K562 (cell line): Measurements from ENCODE around the gene EFCAB9. TPM values are rescaled to one million over a fixed set of nuclear protein-coding genes. Genes with fewer than 3 reads are reported as not detected.
A peak's percentile ranks its signal among the peaks of the same experiment; 100 is the strongest.

ENCODE experiments used
- ERF ChIP-seq: fragments of 450-650 bp; formaldehyde crosslinking; IDR thresholded peaks from 2 replicates; pipeline ENCODE4 v1.4.0; 2020; ENCODE audit warnings: mild to moderate bottlenecking, mixed read lengths
- FOXK1 ChIP-seq: sonication (generic); formaldehyde crosslinking; IDR thresholded peaks from 2 replicates; pipeline ENCODE4 v1.8.0; 2022; ENCODE audit warnings: missing genetic modification reagents, mild to moderate bottlenecking, borderline replicate concordance
- GABPA ChIP-seq: fragments of 200-800 bp; sonication (Bioruptor generic); conservative IDR thresholded peaks from 2 replicates; pipeline ENCODE4 v1.6.1; 2016; ENCODE audit warnings: low read depth, missing genetic modification characterization, missing compliant biosample characterization
- GTF2E2 ChIP-seq: fragments of 200-800 bp; sonication (Bioruptor generic); IDR thresholded peaks from 2 replicates; pipeline ENCODE4 v1.6.1; 2016; ENCODE audit warnings: missing genetic modification characterization, missing compliant biosample characterization
- HCFC1 ChIP-seq: IDR thresholded peaks from 2 replicates; pipeline ENCODE4 v1.6.1; 2012; ENCODE audit warnings: low read depth, low read length, improper control_type of control experiment
- KDM5B ChIP-seq: fragments of 200-600 bp; sonication (generic); IDR thresholded peaks from 2 replicates; pipeline ENCODE4 v1.6.1; 2012; ENCODE audit warnings: low read depth, mild to moderate bottlenecking, moderate library complexity, low read length, control low read depth, inconsistent platforms; ENCODE audit not compliant: insufficient replicate concordance
- MAZ ChIP-seq, 2 experiments: fragments of 450-650 bp in 1 of 2; sonication (generic) in 1 of 2; formaldehyde crosslinking; IDR thresholded peaks in 1 of 2; conservative IDR thresholded peaks in 1 of 2; 2 replicates each; pipeline versions ENCODE4 v1.4.0 to v1.5.0; 2020; ENCODE audit warnings: mild to moderate bottlenecking in 1 of 2, missing genetic modification reagents in 1 of 2
- SIN3A ChIP-seq, 2 experiments: fragments of 150-350 bp in 1 of 2; IDR thresholded peaks; 2 replicates each; pipeline ENCODE4 v1.6.1; 2011 to 2016; ENCODE audit warnings: borderline replicate concordance in 2 of 2, low read depth in 2 of 2, low read length in 2 of 2, mild to moderate bottlenecking in 2 of 2, moderate library complexity in 2 of 2; ENCODE audit not compliant: control insufficient read depth in 1 of 2
- SMAD4 ChIP-seq: fragments of 250-450 bp; sonication (Bioruptor Pico); conservative IDR thresholded peaks from 2 replicates; pipeline ENCODE4 v1.8.0; 2021; ENCODE audit warnings: inconsistent platforms, mild to moderate bottlenecking, moderate library complexity
- SP1 ChIP-seq: sonication (generic); formaldehyde crosslinking; IDR thresholded peaks from 2 replicates; pipeline ENCODE4 v1.8.1; 2022; ENCODE audit warnings: mild to moderate bottlenecking, missing genetic modification reagents
- ZKSCAN1 ChIP-seq: fragments of 150-350 bp; IDR thresholded peaks from 2 replicates; pipeline ENCODE4 v1.6.1; 2016; ENCODE audit warnings: low read depth, low read length
- ZNF184 ChIP-seq: sonication (generic); formaldehyde crosslinking; IDR thresholded peaks from 2 replicates; pipeline ENCODE4 v1.5.0; 2020; ENCODE audit warnings: missing genetic modification reagents
- ZNF239 ChIP-seq: fragments of 250-450 bp; sonication (Bioruptor Pico); IDR thresholded peaks from 2 replicates; pipeline ENCODE4 v1.4.0; 2020; ENCODE audit warnings: mild to moderate bottlenecking
- polyA plus RNA-seq, 8 experiments: library from polyadenylated mRNA; depleted of rRNA in 4 of 8; stranded (reverse) in 5 of 8; unstranded in 3 of 8; fragments of >200 nt; fragmentation: Nextera tagmentation in 2 of 8; fragmentation: Illumina TruSeq in 1 of 8; extraction: Ambion mirVana in 2 of 8; extraction: Trizol in 1 of 8; gene quantifications; 2 replicates each; pipeline versions ENCODE4 v1.2.1 to v1.2.3, GENCODE V29; 2011 to 2014; ENCODE audit warnings: inconsistent platforms in 1 of 8, missing spikeins in 1 of 8
- total RNA-seq, 7 experiments: library from RNA; depleted of rRNA in 6 of 7; stranded (reverse); fragments of >200 nt in 6 of 7; fragmentation: Illumina TruSeq in 2 of 7; extraction: Trizol in 2 of 7; gene quantifications; 2 replicates each; pipeline versions ENCODE4 v1.2.1 to v1.2.3, GENCODE V29; 2011 to 2021; ENCODE audit warnings: low replicate concordance in 1 of 7
- TF ChIP-seq, protein P1 (sequence below), 2 experiments: fragments of 450-650 bp in 1 of 2; sonication (generic) in 1 of 2; formaldehyde crosslinking in 1 of 2; IDR thresholded peaks; 2 replicates each; pipeline versions ENCODE4 v1.7.1 to v1.9.0; 2016 to 2022; ENCODE audit warnings: inconsistent platforms in 1 of 2, mild to moderate bottlenecking in 1 of 2, missing genetic modification reagents in 1 of 2
- TF ChIP-seq, protein P2 (sequence below): sonication (generic); formaldehyde crosslinking; IDR thresholded peaks from 2 replicates; pipeline ENCODE4 v1.8.1; 2022; ENCODE audit warnings: missing genetic modification reagents

Gene EFCAB9
- total and polyA plus RNA-seq, 9 of the 15 experiments (the other 6 are each of a cell fraction or from before 2014, with no cell fraction given): not detected

DNA sequence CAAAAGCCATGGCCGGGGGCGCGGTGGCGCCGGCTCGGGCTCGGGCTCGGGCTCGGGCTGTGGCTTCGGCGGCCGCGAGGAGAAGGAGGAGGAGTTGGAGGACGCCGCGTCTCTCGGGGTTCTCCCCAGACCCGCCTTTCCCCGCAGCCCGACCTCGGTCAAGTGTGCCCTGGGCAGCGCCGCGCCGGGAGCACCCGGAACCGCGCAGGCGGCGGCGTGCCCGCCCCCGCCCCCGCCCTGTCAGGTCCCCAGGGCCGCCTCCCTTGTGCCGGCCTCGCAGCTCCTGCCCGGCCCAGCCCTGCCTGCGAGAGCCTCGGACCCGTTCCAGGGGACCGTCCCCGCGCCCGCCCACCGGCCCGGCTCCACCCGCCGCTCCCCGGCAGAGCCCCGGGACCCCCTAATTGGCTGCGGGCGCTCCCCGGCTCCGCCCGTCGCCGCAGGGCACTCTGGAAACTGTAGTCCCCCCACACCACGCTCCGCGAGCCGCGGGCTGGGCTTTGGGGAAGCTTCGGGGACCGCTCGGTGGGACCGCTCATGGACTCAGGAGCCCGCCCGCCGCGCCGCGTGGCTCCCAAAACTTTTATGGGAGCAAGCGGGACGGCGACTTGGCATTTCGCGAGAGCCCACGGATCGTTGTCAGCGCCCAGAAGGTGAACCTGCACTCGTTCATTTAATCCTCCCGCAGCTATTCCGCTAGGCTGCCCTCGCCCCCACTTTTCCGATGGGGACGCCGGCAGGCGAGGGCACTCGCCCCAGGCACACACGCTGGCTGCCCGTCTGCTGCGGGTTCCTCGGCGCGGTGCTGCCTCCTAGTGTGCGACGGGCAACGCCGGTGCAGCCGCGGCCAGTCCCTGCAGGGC, 5.7 kb upstream of the EFCAB9 start, which contains the start of gene STK10 (continued):
- TF ChIP-seq, protein P1, sequence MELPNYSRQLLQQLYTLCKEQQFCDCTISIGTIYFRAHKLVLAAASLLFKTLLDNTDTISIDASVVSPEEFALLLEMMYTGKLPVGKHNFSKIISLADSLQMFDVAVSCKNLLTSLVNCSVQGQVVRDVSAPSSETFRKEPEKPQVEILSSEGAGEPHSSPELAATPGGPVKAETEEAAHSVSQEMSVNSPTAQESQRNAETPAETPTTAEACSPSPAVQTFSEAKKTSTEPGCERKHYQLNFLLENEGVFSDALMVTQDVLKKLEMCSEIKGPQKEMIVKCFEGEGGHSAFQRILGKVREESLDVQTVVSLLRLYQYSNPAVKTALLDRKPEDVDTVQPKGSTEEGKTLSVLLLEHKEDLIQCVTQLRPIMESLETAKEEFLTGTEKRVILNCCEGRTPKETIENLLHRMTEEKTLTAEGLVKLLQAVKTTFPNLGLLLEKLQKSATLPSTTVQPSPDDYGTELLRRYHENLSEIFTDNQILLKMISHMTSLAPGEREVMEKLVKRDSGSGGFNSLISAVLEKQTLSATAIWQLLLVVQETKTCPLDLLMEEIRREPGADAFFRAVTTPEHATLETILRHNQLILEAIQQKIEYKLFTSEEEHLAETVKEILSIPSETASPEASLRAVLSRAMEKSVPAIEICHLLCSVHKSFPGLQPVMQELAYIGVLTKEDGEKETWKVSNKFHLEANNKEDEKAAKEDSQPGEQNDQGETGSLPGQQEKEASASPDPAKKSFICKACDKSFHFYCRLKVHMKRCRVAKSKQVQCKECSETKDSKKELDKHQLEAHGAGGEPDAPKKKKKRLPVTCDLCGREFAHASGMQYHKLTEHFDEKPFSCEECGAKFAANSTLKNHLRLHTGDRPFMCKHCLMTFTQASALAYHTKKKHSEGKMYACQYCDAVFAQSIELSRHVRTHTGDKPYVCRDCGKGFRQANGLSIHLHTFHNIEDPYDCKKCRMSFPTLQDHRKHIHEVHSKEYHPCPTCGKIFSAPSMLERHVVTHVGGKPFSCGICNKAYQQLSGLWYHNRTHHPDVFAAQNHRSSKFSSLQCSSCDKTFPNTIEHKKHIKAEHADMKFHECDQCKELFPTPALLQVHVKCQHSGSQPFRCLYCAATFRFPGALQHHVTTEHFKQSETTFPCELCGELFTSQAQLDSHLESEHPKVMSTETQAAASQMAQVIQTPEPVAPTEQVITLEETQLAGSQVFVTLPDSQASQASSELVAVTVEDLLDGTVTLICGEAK (IDR thresholded peaks at IDR 0.05): 0 out of 2 replicates have a peak, but pooled peaks have one; percentile 15
- TF ChIP-seq, protein P1 (CRISPR knock-in tag; IDR thresholded peaks at IDR 0.05): no peak
- TF ChIP-seq, protein P2, sequence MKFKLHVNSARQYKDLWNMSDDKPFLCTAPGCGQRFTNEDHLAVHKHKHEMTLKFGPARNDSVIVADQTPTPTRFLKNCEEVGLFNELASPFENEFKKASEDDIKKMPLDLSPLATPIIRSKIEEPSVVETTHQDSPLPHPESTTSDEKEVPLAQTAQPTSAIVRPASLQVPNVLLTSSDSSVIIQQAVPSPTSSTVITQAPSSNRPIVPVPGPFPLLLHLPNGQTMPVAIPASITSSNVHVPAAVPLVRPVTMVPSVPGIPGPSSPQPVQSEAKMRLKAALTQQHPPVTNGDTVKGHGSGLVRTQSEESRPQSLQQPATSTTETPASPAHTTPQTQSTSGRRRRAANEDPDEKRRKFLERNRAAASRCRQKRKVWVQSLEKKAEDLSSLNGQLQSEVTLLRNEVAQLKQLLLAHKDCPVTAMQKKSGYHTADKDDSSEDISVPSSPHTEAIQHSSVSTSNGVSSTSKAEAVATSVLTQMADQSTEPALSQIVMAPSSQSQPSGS (CRISPR knock-in tag): no peak
- no peak for TF ChIP-seq KDM5B
- peak in 1 of 2 experiments; percentile 9; a peak in 1 of 4 replicates for TF ChIP-seq SIN3A (IDR thresholded peaks at IDR 0.05; ENCODE audit: borderline replicate concordance in 2 of 2, control insufficient read depth in 1 of 2, low read depth in 2 of 2, low read length in 2 of 2)
- no peak for TF ChIP-seq GTF2E2
- TF ChIP-seq SMAD4 (CRISPR knock-in tag): peak; percentile 74
- TF ChIP-seq ERF (CRISPR knock-in tag): 0 out of 2 replicates have a peak, but pooled peaks have one; percentile 51
- peak; percentile 34; the same call in 1 of the 2 replicates for TF ChIP-seq SP1 (CRISPR knock-in tag)
- peak; percentile 75 for TF ChIP-seq HCFC1
- TF ChIP-seq ZKSCAN1: peak; percentile 14; the same call in 1 of the 2 replicates
- no peak for TF ChIP-seq ZNF184
- no peak for TF ChIP-seq FOXK1
- peak; percentile 71 to 75; a peak in 3 of 4 replicates for TF ChIP-seq MAZ (CRISPR knock-in tag; conservative IDR thresholded peaks at IDR 0.05 in 1 of 2, IDR thresholded peaks at IDR 0.05 in 1 of 2)
- TF ChIP-seq GABPA: peak; percentile 45
- peak; percentile 31; the same call in 1 of the 2 replicates for TF ChIP-seq ZNF239 (CRISPR knock-in tag)
